Measurements from ENCODE around the gene FBXO21.

GRCh38 chr12:117208811-117209455, 18.7 kb upstream of the FBXO21 start:
- TF ChIP-seq CTCF (IDR thresholded peaks at IDR 0.05) (no peak), EZH2 (IDR thresholded peaks at IDR 0.05; ENCODE audit: borderline replicate concordance, insufficient read depth, low read depth, low read length, poor library complexity, severe bottlenecking) (no peak)
